ENCODE measurements around the gene AKT1.

The AKT1 gene

GRCh38 chr14:104784846-104785707 is 10.5 kb downstream of the AKT1 start:
- FAIRE-seq = no peak

GRCh38 chr14:104784218-104784568 is 11.4 kb downstream of the AKT1 start:
- no peak for FAIRE-seq

GRCh38 chr14:104783484-104784217 is 11.9 kb downstream of the AKT1 start:
- no peak for FAIRE-seq

- no peak for FAIRE-seq
Measured at GRCh38 chr14:104782808-104783139, 12.8 kb downstream of the AKT1 start.

- no peak for FAIRE-seq
Measured at GRCh38 chr14:104782086-104782807, 13.3 kb downstream of the AKT1 start.

- FAIRE-seq = no peak
Measured at GRCh38 chr14:104781271-104782077, 14.1 kb downstream of the AKT1 start.

- no peak for FAIRE-seq
Measured at GRCh38 chr14:104780513-104781030, 15.0 kb downstream of the AKT1 start.

GRCh38 chr14:104779776-104780512 is 15.6 kb downstream of the AKT1 start:
- no peak for FAIRE-seq

- no peak for FAIRE-seq
Measured at GRCh38 chr14:104778694-104779331, 16.7 kb downstream of the AKT1 start.

GRCh38 chr14:104777808-104778249 is 17.7 kb downstream of the AKT1 start:
- no peak for FAIRE-seq

GRCh38 chr14:104776961-104777807 is 18.4 kb downstream of the AKT1 start:
- no peak for FAIRE-seq

GRCh38 chr14:104776481-104776880 is 19.1 kb downstream of the AKT1 start:
- FAIRE-seq = no peak

- FAIRE-seq = no peak
Measured at GRCh38 chr14:104775073-104775489, 20.5 kb downstream of the AKT1 start.

- FAIRE-seq = no peak
Measured at GRCh38 chr14:104774453-104775072, 21.0 kb downstream of the AKT1 start.

GRCh38 chr14:104773505-104774452 is 21.8 kb downstream of the AKT1 start:
- no peak for FAIRE-seq

GRCh38 chr14:104772707-104773504 is 22.6 kb downstream of the AKT1 start:
- no peak for FAIRE-seq

- no peak for FAIRE-seq
Measured at GRCh38 chr14:104771918-104772706, 23.4 kb downstream of the AKT1 start.
